Measurements from ENCODE around the gene SUSD6.
"Not testable (repeated sequence)": the region's sequence is repeated elsewhere in the genome, so short reads cannot be mapped to it uniquely, and the experiment has no call there.

The SUSD6 gene

GRCh38 chr14:69699243-69699642 lies 87.8 kb downstream of the SUSD6 start:
- not testable (repeated sequence) for DNase-seq

- no peak for DNase-seq
These were observed 88.4 kb downstream of the SUSD6 start for GRCh38 chr14:69699748-69700303.

- DNase-seq, result no peak
These were observed 89.2 kb downstream of the SUSD6 start for GRCh38 chr14:69700575-69700974.

- DNase-seq, result no peak
These were observed 89.9 kb downstream of the SUSD6 start for GRCh38 chr14:69701291-69701690.

GRCh38 chr14:69701857-69702256 lies 90.5 kb downstream of the SUSD6 start:
- DNase-seq, result peak; percentile 80

- peak; percentile 75 for DNase-seq
These were observed 91.9 kb downstream of the SUSD6 start for GRCh38 chr14:69703047-69704039.

GRCh38 chr14:69704319-69704718 lies 92.9 kb downstream of the SUSD6 start:
- DNase-seq, result no peak

- DNase-seq, result no peak
These were observed 94.3 kb downstream of the SUSD6 start for GRCh38 chr14:69705706-69706105.

- no peak for DNase-seq
These were observed 96.7 kb downstream of the SUSD6 start for GRCh38 chr14:69708049-69708448.

- no peak for DNase-seq
These were observed 97.5 kb downstream of the SUSD6 start for GRCh38 chr14:69708586-69709560.

- no peak for DNase-seq
These were observed 99.0 kb downstream of the SUSD6 start for GRCh38 chr14:69710378-69710777.

- no peak for DNase-seq
These were observed 99.7 kb downstream of the SUSD6 start for GRCh38 chr14:69711065-69711464.

- DNase-seq, result no peak
These were observed 100.1 kb downstream of the SUSD6 start for GRCh38 chr14:69711477-69711876.

- DNase-seq, result no peak
These were observed 100.6 kb downstream of the SUSD6 start for GRCh38 chr14:69711881-69712560.

GRCh38 chr14:69712599-69713088 lies 101.2 kb downstream of the SUSD6 start:
- DNase-seq, result no peak

GRCh38 chr14:69713209-69713781 lies 101.9 kb downstream of the SUSD6 start:
- no peak for DNase-seq

- DNase-seq, result no peak
These were observed 102.7 kb downstream of the SUSD6 start for GRCh38 chr14:69713993-69714679.

GRCh38 chr14:69715725-69716477 lies 104.5 kb downstream of the SUSD6 start:
- DNase-seq, result no peak

- peak; percentile 66 for DNase-seq
These were observed 105.2 kb downstream of the SUSD6 start for GRCh38 chr14:69716478-69717187.

GRCh38 chr14:69718614-69719013 lies 107.2 kb downstream of the SUSD6 start:
- not testable (repeated sequence) for DNase-seq

Data from GF-D8 (cell line).